Measurements from ENCODE around the gene ENTPD5. TPM values are rescaled to one million over a fixed set of nuclear protein-coding genes. Genes with fewer than 3 reads are reported as not detected.

Gene ENTPD5
- total RNA-seq, 4 donors from 2014 or later: 28.9 to 300 (median 148) TPM

GRCh38 chr14:73949752-73950734 lies 69.0 kb downstream of the ENTPD5 start, which contains the start of the genes COQ6 and FAM161B:
COQ6 (plus strand) TSS chr14:73950302; CDS start chr14:73950333, 31 bp downstream.
FAM161B (minus strand) TSS chr14:73950094; CDS start chr14:73950026, 68 bp downstream.
- peaks cover 0 to 7% (median 3%) of the 10 kb centered on the region in 4 donors for H3K4me1 ChIP-seq
- DNase-seq: peak; percentile 90 to 97 (median 95)
- H3K9me3 ChIP-seq: no peaks in the 10 kb centered on the region
- H3K27me3 ChIP-seq: no peaks in the 10 kb centered on the region
- peaks cover 0 to 20% (median 0%) of the 10 kb centered on the region in 3 donors for H3K36me3 ChIP-seq
- peak within 1 kb of the TSS; percentile 60 to 93 (median 86) for H3K4me3 ChIP-seq
- peak; percentile 83 to 87 for TF ChIP-seq POLR2A (IDR thresholded peaks at IDR 0.05)
- peak in 2 of 6 experiments; percentile 13 to 24 for TF ChIP-seq CTCF (IDR thresholded peaks at IDR 0.05)
- H3K27ac ChIP-seq: peak within 1 kb of the TSS; percentile 87 to 95 (median 93)

- peaks cover 0 to 38% (median 0%) of the 10 kb centered on the region in 3 donors for H3K36me3 ChIP-seq
- no peak overlapping the region for H3K4me3 ChIP-seq
- TF ChIP-seq CTCF (IDR thresholded peaks at IDR 0.05): no peak
- no peak for TF ChIP-seq POLR2A (IDR thresholded peaks at IDR 0.05)
- peaks cover 0 to 18% (median 3%) of the 10 kb centered on the region in 4 donors for H3K4me1 ChIP-seq
- H3K9me3 ChIP-seq: no peaks in the 10 kb centered on the region
- no peaks in the 10 kb centered on the region for H3K27me3 ChIP-seq
- DNase-seq: no peak
- no peak overlapping the region for H3K27ac ChIP-seq
Measured at GRCh38 chr14:73945159-73945670, 73.9 kb downstream of the ENTPD5 start.

- Histone ChIP-seq H3K27ac (no peak overlapping the region), H3K4me3 (no peak overlapping the region), H3K27me3 (no peaks in the 10 kb centered on the region), H3K4me1 (peaks cover 0 to 18% (median 3%) of the 10 kb centered on the region in 4 donors), H3K36me3 (peaks cover 0 to 41% (median 0%) of the 10 kb centered on the region in 3 donors), H3K9me3 (no peaks in the 10 kb centered on the region)
- TF ChIP-seq CTCF (IDR thresholded peaks at IDR 0.05) (no peak), POLR2A (IDR thresholded peaks at IDR 0.05) (no peak)
- peak in 1 of 3 donors; percentile 57 for DNase-seq
Measured at GRCh38 chr14:73944432-73945158, 74.5 kb downstream of the ENTPD5 start.

GRCh38 chr14:73943083-73943482 lies 76.0 kb downstream of the ENTPD5 start:
- DNase-seq: peak in 1 of 3 donors; percentile 47
- Histone ChIP-seq H3K27ac (no peak overlapping the region), H3K27me3 (no peaks in the 10 kb centered on the region)

More at GRCh38 chr14:73943083-73943482, 76.0 kb downstream of the ENTPD5 start:
- H3K4me1 ChIP-seq: peaks cover 0 to 18% (median 0%) of the 10 kb centered on the region in 4 donors
- H3K4me3 ChIP-seq: no peak overlapping the region
- H3K36me3 ChIP-seq: peaks cover 0 to 55% (median 0%) of the 10 kb centered on the region in 3 donors
- no peak for TF ChIP-seq POLR2A (IDR thresholded peaks at IDR 0.05)
- TF ChIP-seq CTCF (IDR thresholded peaks at IDR 0.05): no peak
- H3K9me3 ChIP-seq: no peaks in the 10 kb centered on the region
